Transverse colon (tissue), 4 donors: ENCODE results near the gene PTPN20.

Experiments
- CTCF ChIP-seq, 5 experiments: fragments of 200-600 bp in 3 of 5; fragments of 450-650 bp in 2 of 5; sonication (generic) in 3 of 5; IDR thresholded peaks; 1 replicate in 2 of 5; 2 replicates in 3 of 5; pipeline ENCODE4 v1.5.1; 2016 to 2017; ENCODE audit warnings: antibody characterized with exemption in 5 of 5, inconsistent platforms in 3 of 5, mild to moderate bottlenecking in 2 of 5, moderate library complexity in 1 of 5
- POLR2A ChIP-seq: fragments of 450-650 bp; IDR thresholded peaks from one replicate; pipeline ENCODE4 v1.6.1; 2016; ENCODE audit warnings: antibody characterized with exemption, mild to moderate bottlenecking, moderate library complexity
- POLR2AphosphoS5 ChIP-seq, 3 donors: sonication (generic); formaldehyde crosslinking; IDR thresholded peaks; one replicate each; pipeline ENCODE4 v1.6.1; 2016; ENCODE audit warnings: antibody characterized with exemption in 3 of 3

DNA sequence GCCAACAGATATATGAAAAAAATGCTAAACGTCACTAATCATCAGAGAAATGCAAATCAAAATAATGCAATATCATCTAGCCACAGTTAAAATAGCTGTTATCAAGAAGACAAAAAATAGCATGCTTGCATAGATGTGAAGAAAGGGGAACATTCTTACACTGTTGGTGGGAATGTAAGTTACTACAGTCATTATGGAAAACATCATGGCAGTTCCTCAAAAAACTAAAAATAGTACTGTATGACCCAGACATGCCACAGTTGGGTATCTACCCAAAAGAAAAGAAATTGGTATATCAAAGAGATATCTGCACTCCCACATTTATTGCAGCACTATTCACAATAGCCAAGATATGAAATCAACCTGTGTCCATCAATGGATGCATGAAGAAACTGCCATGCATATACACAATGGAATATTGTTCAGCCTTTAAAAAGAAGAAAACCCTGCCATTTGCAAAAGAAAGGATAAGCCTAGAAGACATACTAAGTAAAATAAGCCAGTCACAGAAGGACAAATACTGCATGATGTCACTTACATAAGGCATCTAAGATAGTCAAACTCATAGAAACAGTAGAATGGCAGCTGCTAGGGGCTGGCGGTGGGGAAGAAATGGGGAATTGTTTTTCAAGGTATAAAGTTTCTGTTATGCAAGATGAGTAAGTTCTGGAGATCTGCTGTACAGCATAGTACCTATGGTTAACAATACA is 107.0 kb downstream of the PTPN20 start:
- TF ChIP-seq POLR2AphosphoS5 (IDR thresholded peaks at IDR 0.05) (no peak), CTCF (IDR thresholded peaks at IDR 0.05) (no peak), POLR2A (no peak)
